Cardiac muscle cell (in vitro differentiated cells and primary cell): ENCODE results near the gene SPACA9. TPM values are rescaled to one million over a fixed set of nuclear protein-coding genes. Genes with fewer than 3 reads are reported as not detected.

Experiments used
- DNase-seq, 2 donors: peaks; one replicate each; pipeline versions ENCODE4 v3.0.0 to v3.0.0-alpha.2; 2010 to 2017; ENCODE audit warnings: low read depth in 1 of 2, low spot score in 1 of 2
- H3K27ac ChIP-seq: fragments of 200-600 bp; sonication (generic); 2 replicates; pipeline ENCODE4 v1.5.1; 2016
- H3K27me3 ChIP-seq: fragments of 200-600 bp; sonication (generic); 2 replicates; pipeline ENCODE4 v1.6.0; 2016; ENCODE audit warnings: control low read depth
- H3K36me3 ChIP-seq: fragments of 200-600 bp; sonication (generic); 2 replicates; pipeline ENCODE4 v1.5.1; 2016; ENCODE audit warnings: control low read depth
- H3K4me1 ChIP-seq: fragments of 200-600 bp; sonication (generic); 2 replicates; pipeline ENCODE4 v1.8.1; 2017; ENCODE audit warnings: low read depth, mild to moderate bottlenecking, mixed run types
- H3K4me3 ChIP-seq: fragments of 200-600 bp; sonication (generic); 2 replicates; pipeline ENCODE4 v1.5.1; 2016; ENCODE audit warnings: mild to moderate bottlenecking
- H3K9me3 ChIP-seq: fragments of 200-600 bp; sonication (generic); 2 replicates; pipeline ENCODE4 v1.5.1; 2017; ENCODE audit warnings: low read depth, mild to moderate bottlenecking, control low read depth
- CTCF ChIP-seq: IDR thresholded peaks from 2 replicates; pipeline ENCODE4 v1.5.1; 2012; ENCODE audit warnings: low read depth, mild to moderate bottlenecking, low read length
- polyA plus RNA-seq: library from polyadenylated mRNA; unstranded; fragments of >200 nt; fragmentation: Nextera tagmentation; extraction: Ambion mirVana; gene quantifications from 2 replicates; pipeline ENCODE4 v1.2.1, GENCODE V29; 2016
- total RNA-seq: library from RNA; depleted of rRNA; stranded (reverse); fragments of >200 nt; gene quantifications from 2 replicates; pipeline ENCODE4 v1.2.3, GENCODE V29; 2016

Gene SPACA9
- total and polyA plus RNA-seq, 2 experiments from 2014 or later = 6.4 to 13.2 TPM

- DNase-seq = no peak
- H3K4me3 ChIP-seq = no peak overlapping the region
- no peak for TF ChIP-seq CTCF
- H3K9me3 ChIP-seq = no peaks in the 10 kb centered on the region
- no peaks in the 10 kb centered on the region for H3K36me3 ChIP-seq
- no peak overlapping the region for H3K27ac ChIP-seq
- no peaks in the 10 kb centered on the region for H3K27me3 ChIP-seq
- H3K4me1 ChIP-seq = no peaks in the 10 kb centered on the region
Observed at GRCh38 chr9:132864277-132864676, 14.4 kb upstream of the SPACA9 start.

- no peaks in the 10 kb centered on the region for H3K4me1 ChIP-seq
- no peak for TF ChIP-seq CTCF
Observed at GRCh38 chr9:132864691-132865090, 14.0 kb upstream of the SPACA9 start.

GRCh38 chr9:132866898-132867297 is 11.8 kb upstream of the SPACA9 start:
- no peak for DNase-seq
- no peak for TF ChIP-seq CTCF
- H3K4me1 ChIP-seq = no peaks in the 10 kb centered on the region
- H3K27me3 ChIP-seq = no peaks in the 10 kb centered on the region
- no peaks in the 10 kb centered on the region for H3K9me3 ChIP-seq
- no peak overlapping the region for H3K4me3 ChIP-seq
- no peaks in the 10 kb centered on the region for H3K36me3 ChIP-seq
- no peak overlapping the region for H3K27ac ChIP-seq

More at GRCh38 chr9:132864691-132865090, 14.0 kb upstream of the SPACA9 start:
- Histone ChIP-seq H3K27ac (no peak overlapping the region), H3K4me3 (no peak overlapping the region), H3K36me3 (no peaks in the 10 kb centered on the region), H3K9me3 (no peaks in the 10 kb centered on the region), H3K27me3 (no peaks in the 10 kb centered on the region)
- DNase-seq = no peak

- Histone ChIP-seq H3K4me1 (no peaks in the 10 kb centered on the region), H3K27ac (no peak overlapping the region), H3K9me3 (no peaks in the 10 kb centered on the region), H3K4me3 (no peak overlapping the region), H3K36me3 (no peaks in the 10 kb centered on the region), H3K27me3 (no peaks in the 10 kb centered on the region)
- no peak for TF ChIP-seq CTCF
- DNase-seq = no peak
Observed at GRCh38 chr9:132869266-132869665, 9.4 kb upstream of the SPACA9 start.

- Histone ChIP-seq H3K4me3 (no peak overlapping the region), H3K27ac (no peak overlapping the region), H3K4me1 (no peaks in the 10 kb centered on the region), H3K36me3 (no peaks in the 10 kb centered on the region), H3K27me3 (peaks cover 15% of the 10 kb centered on the region), H3K9me3 (no peaks in the 10 kb centered on the region)
- TF ChIP-seq CTCF = no peak
- no peak for DNase-seq
Observed at GRCh38 chr9:132873403-132873802, 5.3 kb upstream of the SPACA9 start.

GRCh38 chr9:132875159-132875558 is 3.5 kb upstream of the SPACA9 start:
- H3K4me1 ChIP-seq = no peaks in the 10 kb centered on the region
- no peaks in the 10 kb centered on the region for H3K36me3 ChIP-seq
- peaks cover 15% of the 10 kb centered on the region for H3K27me3 ChIP-seq
- H3K27ac ChIP-seq = no peak overlapping the region
- no peak for TF ChIP-seq CTCF
- H3K9me3 ChIP-seq = no peaks in the 10 kb centered on the region
- no peak for DNase-seq
- H3K4me3 ChIP-seq = no peak overlapping the region
